HG03097 (cell line): Measurements from ENCODE around the gene MAZ.
"Not testable (repeated sequence)": the region's sequence is repeated elsewhere in the genome, so short reads cannot be mapped to it uniquely, and the experiment has no call there.

ENCODE experiments used
- ATAC-seq: cut with Tn5 transposase; IDR thresholded peaks from one replicate; pipeline ENCODE4 v1.9.1; 2021; ENCODE audit not compliant: unreplicated experiment, low FRiP score

Gene MAZ

GRCh38 chr16:29821643-29822115 is 15.3 kb downstream of the MAZ start:
- no peak for ATAC-seq

GRCh38 chr16:29824589-29825144 is 18.3 kb downstream of the MAZ start:
- no peak for ATAC-seq

GRCh38 chr16:29825145-29826044 is 19.1 kb downstream of the MAZ start:
- no peak for ATAC-seq

- ATAC-seq = no peak
Observed at GRCh38 chr16:29826342-29826695, 20.0 kb downstream of the MAZ start.

GRCh38 chr16:29830774-29831173 is 24.4 kb downstream of the MAZ start:
- ATAC-seq = no peak

GRCh38 chr16:29831490-29831889 is 25.2 kb downstream of the MAZ start:
- no peak for ATAC-seq

GRCh38 chr16:29833219-29833618 is 26.9 kb downstream of the MAZ start:
- not testable (repeated sequence) for ATAC-seq

GRCh38 chr16:29834079-29834478 is 27.8 kb downstream of the MAZ start:
- no peak for ATAC-seq

GRCh38 chr16:29835926-29836325 is 29.6 kb downstream of the MAZ start:
- no peak for ATAC-seq

- ATAC-seq = no peak
Observed at GRCh38 chr16:29836623-29837022, 30.3 kb downstream of the MAZ start.

- no peak for ATAC-seq
Observed at GRCh38 chr16:29837841-29838240, 31.5 kb downstream of the MAZ start.

GRCh38 chr16:29839822-29840221 is 33.5 kb downstream of the MAZ start:
- ATAC-seq = no peak

GRCh38 chr16:29840240-29840639 is 33.9 kb downstream of the MAZ start:
- no peak for ATAC-seq

- ATAC-seq = no peak
Observed at GRCh38 chr16:29841631-29842030, 35.3 kb downstream of the MAZ start.

- no peak for ATAC-seq
Observed at GRCh38 chr16:29842732-29843346, 36.5 kb downstream of the MAZ start.

GRCh38 chr16:29843931-29844330 is 37.6 kb downstream of the MAZ start:
- no peak for ATAC-seq

GRCh38 chr16:29844575-29845331 is 38.4 kb downstream of the MAZ start:
- ATAC-seq = no peak

- no peak for ATAC-seq
Observed at GRCh38 chr16:29845656-29846055, 39.3 kb downstream of the MAZ start.

GRCh38 chr16:29848420-29849297 is 42.3 kb downstream of the MAZ start:
- ATAC-seq = no peak

GRCh38 chr16:29849505-29849904 is 43.2 kb downstream of the MAZ start:
- no peak for ATAC-seq
